Measurements from ENCODE around the gene ASAP2. TPM values are rescaled to one million over a fixed set of nuclear protein-coding genes. Genes with fewer than 3 reads are reported as not detected.

ASAP2 gene
- total RNA-seq, 1 donor = 66.2 TPM

- Histone ChIP-seq H4K20me1 (ENCODE audit: insufficient read depth, low read length) (peaks cover 6% of the 10 kb centered on the region), H3K9me3 (ENCODE audit: low read depth, low read length) (no peaks in the 10 kb centered on the region), H3K4me3 (ENCODE audit: insufficient read depth, low read length) (peak overlapping the region; percentile 4), H2AFZ (ENCODE audit: low read length) (no peak overlapping the region), H3K79me2 (ENCODE audit: insufficient read depth, low read length) (peaks cover 91% of the 10 kb centered on the region), H3K27ac (ENCODE audit: low read depth, low read length) (peak overlapping the region; percentile 96), H3K36me3 (ENCODE audit: insufficient read depth, low read length) (no peaks in the 10 kb centered on the region), H3K4me1 (ENCODE audit: insufficient read depth, low read length) (peaks cover 64% of the 10 kb centered on the region), H3K27me3 (ENCODE audit: insufficient read depth, low read length) (no peaks in the 10 kb centered on the region), H3K4me2 (ENCODE audit: insufficient read depth, low read length) (peak overlapping the region; percentile 57)
- TF ChIP-seq CTCF (IDR thresholded peaks at IDR 0.05; ENCODE audit: extremely low read depth, low read depth, low read length) = no peak
- DNase-seq (ENCODE audit: insufficient read length, low spot score, missing footprints) = no peak
These were observed 22.3 kb downstream of the ASAP2 start for GRCh38 chr2:9228781-9229469.

- H4K20me1 ChIP-seq (ENCODE audit: insufficient read depth, low read length) = peaks cover 6% of the 10 kb centered on the region
These were observed 22.8 kb downstream of the ASAP2 start for GRCh38 chr2:9229470-9229820.

GRCh38 chr2:9230051-9230802 is 23.6 kb downstream of the ASAP2 start:
- H3K4me2 ChIP-seq (ENCODE audit: insufficient read depth, low read length) = peak overlapping the region; percentile 10

More at GRCh38 chr2:9229470-9229820, 22.8 kb downstream of the ASAP2 start:
- Histone ChIP-seq H2AFZ (ENCODE audit: low read length) (no peak overlapping the region), H3K4me1 (ENCODE audit: insufficient read depth, low read length) (peaks cover 69% of the 10 kb centered on the region), H3K4me2 (ENCODE audit: insufficient read depth, low read length) (no peak overlapping the region), H3K27ac (ENCODE audit: low read depth, low read length) (peak overlapping the region; percentile 96), H3K4me3 (ENCODE audit: insufficient read depth, low read length) (no peak overlapping the region), H3K27me3 (ENCODE audit: insufficient read depth, low read length) (no peaks in the 10 kb centered on the region), H3K9me3 (ENCODE audit: low read depth, low read length) (no peaks in the 10 kb centered on the region), H3K36me3 (ENCODE audit: insufficient read depth, low read length) (no peaks in the 10 kb centered on the region), H3K79me2 (ENCODE audit: insufficient read depth, low read length) (peaks cover 90% of the 10 kb centered on the region)
- no peak for DNase-seq (ENCODE audit: insufficient read length, low spot score, missing footprints)
- no peak for TF ChIP-seq CTCF (IDR thresholded peaks at IDR 0.05; ENCODE audit: extremely low read depth, low read depth, low read length)

More at GRCh38 chr2:9230051-9230802, 23.6 kb downstream of the ASAP2 start:
- peaks cover 6% of the 10 kb centered on the region for H4K20me1 ChIP-seq (ENCODE audit: insufficient read depth, low read length)
- no peak overlapping the region for H3K4me3 ChIP-seq (ENCODE audit: insufficient read depth, low read length)
- peak; percentile 76 for DNase-seq (ENCODE audit: insufficient read length, low spot score, missing footprints)
- no peaks in the 10 kb centered on the region for H3K9me3 ChIP-seq (ENCODE audit: low read depth, low read length)
- H3K4me1 ChIP-seq (ENCODE audit: insufficient read depth, low read length) = peaks cover 77% of the 10 kb centered on the region
- H3K79me2 ChIP-seq (ENCODE audit: insufficient read depth, low read length) = peaks cover 88% of the 10 kb centered on the region
- H3K27me3 ChIP-seq (ENCODE audit: insufficient read depth, low read length) = no peaks in the 10 kb centered on the region
- no peaks in the 10 kb centered on the region for H3K36me3 ChIP-seq (ENCODE audit: insufficient read depth, low read length)
- no peak overlapping the region for H2AFZ ChIP-seq (ENCODE audit: low read length)
- peak; percentile 10 for TF ChIP-seq CTCF (IDR thresholded peaks at IDR 0.05; ENCODE audit: extremely low read depth, low read depth, low read length)
- H3K27ac ChIP-seq (ENCODE audit: low read depth, low read length) = peak overlapping the region; percentile 96

All from osteoblast (primary cell).